Endothelial cell of umbilical vein (primary cell): ENCODE measurements around the gene SLC27A2.

Experiments used
- EZH2 ChIP-seq: IDR thresholded peaks from 2 replicates; pipeline ENCODE4 v1.6.1; 2012; ENCODE audit warnings: borderline replicate concordance, low read depth, mild to moderate bottlenecking, moderate library complexity, low read length, inconsistent platforms; ENCODE audit not compliant: severe bottlenecking
- FOS ChIP-seq: IDR thresholded peaks from 2 replicates; pipeline ENCODE4 v1.6.1; 2011; ENCODE audit warnings: mild to moderate bottlenecking, low read length, moderate library complexity, borderline replicate concordance; ENCODE audit not compliant: insufficient read depth
- POLR2A ChIP-seq: IDR thresholded peaks from 2 replicates; pipeline ENCODE4 v1.6.1; 2012; ENCODE audit warnings: low read depth, mild to moderate bottlenecking, control low read depth, low read length
- TF ChIP-seq, protein P1 (sequence below), 2 donors: IDR thresholded peaks; 1 replicate in 1 of 2; 2 replicates in 1 of 2; pipeline ENCODE4 v1.5.1; 2011; ENCODE audit warnings: low read length in 2 of 2, mild to moderate bottlenecking in 2 of 2, moderate library complexity in 2 of 2, control low read depth in 1 of 2, inconsistent platforms in 1 of 2, low read depth in 1 of 2; ENCODE audit not compliant: insufficient read depth in 1 of 2; ENCODE audit errors: extremely low read depth in 1 of 2

DNA sequence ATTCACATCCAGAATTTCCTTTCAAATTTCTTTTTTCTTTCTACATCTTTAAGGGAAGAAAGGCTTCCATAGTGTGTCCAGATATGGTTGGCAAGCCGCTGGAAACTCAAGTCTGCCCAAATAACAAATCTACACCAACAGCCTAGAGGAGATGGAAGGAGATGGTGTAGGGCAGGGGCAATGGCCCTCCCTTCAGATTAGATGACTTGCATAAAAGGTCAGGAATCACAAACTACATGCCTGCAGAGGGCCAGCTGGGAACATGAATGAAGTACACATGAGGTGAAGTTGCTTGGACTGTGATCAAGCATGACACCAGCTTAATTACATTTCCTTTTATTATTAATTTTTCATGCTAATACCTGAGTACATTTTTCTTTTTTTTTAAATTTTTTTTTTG is 10.2 kb downstream of the SLC27A2 start:
- no peak for TF ChIP-seq EZH2
- TF ChIP-seq, protein P1, sequence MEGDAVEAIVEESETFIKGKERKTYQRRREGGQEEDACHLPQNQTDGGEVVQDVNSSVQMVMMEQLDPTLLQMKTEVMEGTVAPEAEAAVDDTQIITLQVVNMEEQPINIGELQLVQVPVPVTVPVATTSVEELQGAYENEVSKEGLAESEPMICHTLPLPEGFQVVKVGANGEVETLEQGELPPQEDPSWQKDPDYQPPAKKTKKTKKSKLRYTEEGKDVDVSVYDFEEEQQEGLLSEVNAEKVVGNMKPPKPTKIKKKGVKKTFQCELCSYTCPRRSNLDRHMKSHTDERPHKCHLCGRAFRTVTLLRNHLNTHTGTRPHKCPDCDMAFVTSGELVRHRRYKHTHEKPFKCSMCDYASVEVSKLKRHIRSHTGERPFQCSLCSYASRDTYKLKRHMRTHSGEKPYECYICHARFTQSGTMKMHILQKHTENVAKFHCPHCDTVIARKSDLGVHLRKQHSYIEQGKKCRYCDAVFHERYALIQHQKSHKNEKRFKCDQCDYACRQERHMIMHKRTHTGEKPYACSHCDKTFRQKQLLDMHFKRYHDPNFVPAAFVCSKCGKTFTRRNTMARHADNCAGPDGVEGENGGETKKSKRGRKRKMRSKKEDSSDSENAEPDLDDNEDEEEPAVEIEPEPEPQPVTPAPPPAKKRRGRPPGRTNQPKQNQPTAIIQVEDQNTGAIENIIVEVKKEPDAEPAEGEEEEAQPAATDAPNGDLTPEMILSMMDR (IDR thresholded peaks at IDR 0.05; ENCODE audit: extremely low read depth in 1 of 2, insufficient read depth in 1 of 2, low read depth in 1 of 2, low read length in 2 of 2) = no peak
- TF ChIP-seq FOS = no peak
- TF ChIP-seq POLR2A = no peak
